Brain microvascular endothelial cell (primary cell): ENCODE data around the gene STAP2.

Experiments used
- DNase-seq: peaks from one replicate; pipeline ENCODE4 v3.0.0-alpha.2; 2020
- H3K27ac ChIP-seq: fragments of 250-450 bp; sonication (Bioruptor Pico); 2 replicates; pipeline ENCODE4 v1.5.1; 2020; ENCODE audit warnings: mild to moderate bottlenecking, moderate library complexity
- H3K27me3 ChIP-seq: fragments of 250-450 bp; sonication (Bioruptor Pico); replicated peaks from 2 replicates; pipeline ENCODE4 v1.5.1; 2020; ENCODE audit warnings: mild to moderate bottlenecking
- H3K36me3 ChIP-seq: fragments of 250-450 bp; sonication (Bioruptor Pico); replicated peaks from 2 replicates; pipeline ENCODE4 v1.5.1; 2020; ENCODE audit warnings: mild to moderate bottlenecking
- H3K4me3 ChIP-seq: 2 replicates; pipeline ENCODE4 v1.5.1; 2011; ENCODE audit warnings: low read depth, mild to moderate bottlenecking, control low read depth, low read length, moderate library complexity
- in situ Hi-C: cut with HindIII; loops from 2 replicates; pipeline ENCODE4 v1.10.0; 2017; ENCODE audit warnings: low sequenced_read_pairs, low pct_ligation_motif_present
- TF ChIP-seq, protein P1 (sequence below): IDR thresholded peaks from 2 replicates; pipeline ENCODE4 v1.5.1; 2011; ENCODE audit warnings: low read depth, mild to moderate bottlenecking, moderate library complexity, low read length, control low read depth, inconsistent platforms; ENCODE audit errors: missing control alignments

STAP2 gene

DNA sequence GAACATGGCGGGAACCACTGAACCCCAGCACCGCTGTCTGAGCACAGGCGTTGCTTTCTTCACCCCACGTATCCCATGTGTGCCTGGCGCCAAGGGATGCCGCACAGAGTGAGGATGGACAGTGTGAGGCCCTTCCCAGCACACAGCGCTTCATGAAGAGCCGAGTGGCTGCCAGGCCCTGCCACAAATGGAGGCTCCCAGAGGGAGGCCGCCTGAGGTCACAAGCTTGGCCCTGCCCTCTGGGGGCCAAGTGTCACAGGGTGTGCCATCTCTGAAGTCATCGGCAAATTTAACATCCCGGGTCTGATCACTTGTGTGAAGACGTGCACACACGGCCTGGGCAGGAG is 29.1 kb upstream of the STAP2 start:
- in situ Hi-C loops: no loop called here
- DNase-seq: no peak
- peaks cover 48% of the 10 kb centered on the region for H3K36me3 ChIP-seq
- H3K27me3 ChIP-seq: no peaks in the 10 kb centered on the region
- TF ChIP-seq, protein P1, sequence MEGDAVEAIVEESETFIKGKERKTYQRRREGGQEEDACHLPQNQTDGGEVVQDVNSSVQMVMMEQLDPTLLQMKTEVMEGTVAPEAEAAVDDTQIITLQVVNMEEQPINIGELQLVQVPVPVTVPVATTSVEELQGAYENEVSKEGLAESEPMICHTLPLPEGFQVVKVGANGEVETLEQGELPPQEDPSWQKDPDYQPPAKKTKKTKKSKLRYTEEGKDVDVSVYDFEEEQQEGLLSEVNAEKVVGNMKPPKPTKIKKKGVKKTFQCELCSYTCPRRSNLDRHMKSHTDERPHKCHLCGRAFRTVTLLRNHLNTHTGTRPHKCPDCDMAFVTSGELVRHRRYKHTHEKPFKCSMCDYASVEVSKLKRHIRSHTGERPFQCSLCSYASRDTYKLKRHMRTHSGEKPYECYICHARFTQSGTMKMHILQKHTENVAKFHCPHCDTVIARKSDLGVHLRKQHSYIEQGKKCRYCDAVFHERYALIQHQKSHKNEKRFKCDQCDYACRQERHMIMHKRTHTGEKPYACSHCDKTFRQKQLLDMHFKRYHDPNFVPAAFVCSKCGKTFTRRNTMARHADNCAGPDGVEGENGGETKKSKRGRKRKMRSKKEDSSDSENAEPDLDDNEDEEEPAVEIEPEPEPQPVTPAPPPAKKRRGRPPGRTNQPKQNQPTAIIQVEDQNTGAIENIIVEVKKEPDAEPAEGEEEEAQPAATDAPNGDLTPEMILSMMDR: no peak
- no peak overlapping the region for H3K27ac ChIP-seq
- H3K4me3 ChIP-seq: no peak overlapping the region

DNA sequence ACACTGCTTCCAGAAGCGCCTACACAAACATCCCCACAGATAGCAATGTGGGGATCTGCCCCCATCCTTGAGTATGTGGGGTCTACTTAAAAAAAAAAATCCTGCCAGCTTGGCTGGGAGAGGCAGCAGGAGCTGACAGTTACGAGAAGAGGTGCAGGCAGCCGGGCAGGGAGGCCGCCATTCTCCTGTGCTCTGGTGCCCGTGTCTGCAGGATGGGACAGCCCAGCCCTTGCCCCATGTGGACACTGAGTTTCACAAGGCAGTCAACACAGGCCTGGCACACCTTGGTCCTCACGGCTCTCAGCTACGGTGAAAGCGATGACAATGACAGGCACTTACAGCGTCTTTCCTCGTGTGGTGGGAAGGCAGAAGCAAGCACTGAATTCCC is 28.7 kb upstream of the STAP2 start:
- no peak for DNase-seq
- TF ChIP-seq, protein P1: no peak
- in situ Hi-C loops: no loop called here
- no peaks in the 10 kb centered on the region for H3K27me3 ChIP-seq
- no peak overlapping the region for H3K4me3 ChIP-seq
- no peak overlapping the region for H3K27ac ChIP-seq
- H3K36me3 ChIP-seq: peaks cover 52% of the 10 kb centered on the region

DNA sequence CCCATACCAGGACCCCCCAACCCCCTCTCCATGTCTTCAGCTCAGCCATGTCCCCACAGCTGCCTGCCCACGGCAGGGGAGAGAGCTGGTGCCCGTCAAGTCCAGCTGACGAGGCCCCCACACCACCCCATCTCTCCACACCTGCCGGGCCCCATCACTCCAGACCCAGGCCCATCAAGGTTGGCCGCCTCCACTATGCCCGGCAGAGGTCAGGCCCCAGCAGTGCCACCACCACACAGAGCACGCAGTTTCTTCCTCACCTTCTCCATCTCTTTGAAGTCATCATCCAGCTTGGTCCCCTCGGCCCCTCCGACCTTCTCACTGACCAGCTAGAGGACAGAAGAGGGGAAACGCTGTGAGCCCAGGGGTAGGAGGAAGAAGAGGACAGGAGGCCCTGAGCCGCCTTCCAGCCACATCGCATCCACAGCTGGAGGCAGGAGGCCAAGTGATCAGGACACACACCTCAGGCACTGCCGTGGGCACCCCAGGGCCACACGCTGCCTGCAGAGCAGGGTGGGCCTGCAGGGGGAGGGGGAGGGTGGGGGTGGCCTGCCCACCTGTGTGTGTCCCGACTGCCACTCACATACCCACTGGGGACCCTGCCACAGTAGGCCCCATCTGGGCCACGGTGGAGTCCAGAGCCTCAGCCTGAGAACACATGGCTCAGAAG is 28.2 kb upstream of the STAP2 start:
- Histone ChIP-seq H3K36me3 (peaks cover 57% of the 10 kb centered on the region), H3K4me3 (no peak overlapping the region), H3K27me3 (no peaks in the 10 kb centered on the region), H3K27ac (no peak overlapping the region)
- TF ChIP-seq, protein P1: no peak
- in situ Hi-C loops: no loop called here
- DNase-seq: no peak

DNA sequence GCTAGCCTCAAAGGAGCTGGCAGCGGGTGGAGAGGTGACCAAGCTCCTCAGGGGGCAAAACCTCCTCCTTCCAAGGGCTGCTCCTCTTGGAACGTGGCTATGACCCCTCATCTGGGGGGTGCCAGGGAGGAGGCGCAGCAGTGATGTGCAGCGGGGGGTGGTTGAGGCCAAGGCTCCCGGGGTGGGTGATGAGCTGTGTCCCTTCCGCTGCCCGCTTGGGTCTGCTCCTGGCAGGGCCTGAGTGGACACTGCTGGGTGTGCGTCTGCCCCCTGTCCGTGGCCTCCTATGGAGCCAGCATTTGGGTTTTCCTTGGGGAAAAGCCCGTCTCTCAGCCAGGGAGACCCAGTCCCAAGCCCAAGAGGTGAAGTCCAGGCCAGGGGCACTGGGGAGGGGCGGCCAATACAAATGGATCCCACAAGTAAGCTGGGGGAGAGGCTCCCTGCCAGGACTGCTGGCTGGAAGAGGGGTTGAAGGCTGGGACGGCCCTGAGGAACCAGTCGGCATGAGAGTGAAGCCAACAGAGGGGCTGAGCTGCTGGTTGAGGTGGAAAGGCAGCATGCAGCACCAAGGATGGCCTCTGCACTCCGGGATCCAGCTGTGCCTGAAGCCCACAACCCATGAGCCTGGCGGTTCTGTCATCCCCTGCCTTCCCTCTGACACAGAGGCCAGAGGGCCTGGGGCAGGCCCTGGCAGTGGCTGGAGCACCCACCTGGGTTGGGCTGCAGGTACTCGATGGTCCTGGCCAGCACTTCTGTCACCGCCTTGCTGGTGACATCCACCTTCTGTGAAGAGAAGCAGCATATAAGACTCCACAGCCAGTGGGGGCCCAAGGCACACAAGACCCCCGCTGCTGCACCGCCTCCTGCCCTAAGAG is 27.4 kb upstream of the STAP2 start:
- Histone ChIP-seq H3K27me3 (no peaks in the 10 kb centered on the region), H3K4me3 (no peak overlapping the region), H3K36me3 (peaks cover 59% of the 10 kb centered on the region), H3K27ac (no peak overlapping the region)
- no peak for DNase-seq
- TF ChIP-seq, protein P1: no peak
- in situ Hi-C loops: no loop called here

DNA sequence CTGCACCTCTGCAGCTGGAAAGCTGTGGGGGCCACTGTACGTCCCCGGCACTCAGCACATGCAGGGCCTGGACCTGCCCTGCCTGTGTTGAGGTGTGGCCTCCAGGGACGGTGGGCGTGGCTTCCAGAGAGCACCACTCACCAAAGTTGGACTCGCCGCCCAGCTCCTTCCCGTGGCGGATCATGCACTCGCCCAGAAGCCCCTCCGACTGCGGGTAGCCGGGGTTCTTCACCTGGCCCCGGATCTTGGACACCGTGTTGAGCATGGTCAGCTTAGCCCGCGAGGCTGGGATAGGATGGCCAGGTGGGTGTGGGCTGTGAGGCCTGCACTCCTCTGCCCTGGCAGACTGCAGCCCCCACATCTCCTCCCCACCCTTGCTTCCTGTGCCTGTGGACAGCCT is 26.7 kb upstream of the STAP2 start:
- Histone ChIP-seq H3K27me3 (no peaks in the 10 kb centered on the region), H3K4me3 (no peak overlapping the region), H3K36me3 (peaks cover 64% of the 10 kb centered on the region), H3K27ac (no peak overlapping the region)
- no peak for DNase-seq
- in situ Hi-C loops: no loop called here
- TF ChIP-seq, protein P1: no peak
